Ishikawa (cell line): ENCODE measurements around the gene PPP2R2C.

ENCODE experiments used
- CEBPB ChIP-seq: IDR thresholded peaks from 2 replicates; pipeline ENCODE4 v1.6.1; 2012
- CREB1 ChIP-seq: IDR thresholded peaks from 2 replicates; pipeline ENCODE4 v1.6.1; 2012; ENCODE audit warnings: low read depth
- EGR1 ChIP-seq: IDR thresholded peaks from 2 replicates; pipeline ENCODE4 v1.6.1; 2012
- EP300 ChIP-seq: IDR thresholded peaks from 2 replicates; pipeline ENCODE4 v1.6.1; 2012; ENCODE audit warnings: borderline replicate concordance
- FOXM1 ChIP-seq: IDR thresholded peaks from 2 replicates; pipeline ENCODE4 v1.6.1; 2012; ENCODE audit warnings: low read depth, borderline replicate concordance
- NFIC ChIP-seq: IDR thresholded peaks from 2 replicates; pipeline ENCODE4 v1.6.1; 2012
- RAD21 ChIP-seq: IDR thresholded peaks from 2 replicates; pipeline ENCODE4 v1.6.1; 2012; ENCODE audit warnings: low read depth
- TAF1 ChIP-seq: IDR thresholded peaks from 2 replicates; pipeline ENCODE4 v1.6.1; 2012; ENCODE audit warnings: low read depth, mild to moderate bottlenecking
- TEAD4 ChIP-seq: IDR thresholded peaks from 2 replicates; pipeline ENCODE4 v1.6.1; 2012
- YY1 ChIP-seq: IDR thresholded peaks from 2 replicates; pipeline ENCODE4 v1.6.1; 2012; ENCODE audit warnings: low read depth
- ZBTB7A ChIP-seq: IDR thresholded peaks from 2 replicates; pipeline ENCODE4 v1.6.1; 2012; ENCODE audit warnings: low read depth
- TF ChIP-seq, protein P1 (sequence below): IDR thresholded peaks from 2 replicates; pipeline ENCODE4 v1.6.1; 2012
- TF ChIP-seq, protein P2 (sequence below): IDR thresholded peaks from 2 replicates; pipeline ENCODE4 v1.6.1; 2012; ENCODE audit warnings: low read depth, mild to moderate bottlenecking
- TF ChIP-seq, protein P3 (sequence below): IDR thresholded peaks from 2 replicates; pipeline ENCODE4 v1.6.1; 2012

DNA sequence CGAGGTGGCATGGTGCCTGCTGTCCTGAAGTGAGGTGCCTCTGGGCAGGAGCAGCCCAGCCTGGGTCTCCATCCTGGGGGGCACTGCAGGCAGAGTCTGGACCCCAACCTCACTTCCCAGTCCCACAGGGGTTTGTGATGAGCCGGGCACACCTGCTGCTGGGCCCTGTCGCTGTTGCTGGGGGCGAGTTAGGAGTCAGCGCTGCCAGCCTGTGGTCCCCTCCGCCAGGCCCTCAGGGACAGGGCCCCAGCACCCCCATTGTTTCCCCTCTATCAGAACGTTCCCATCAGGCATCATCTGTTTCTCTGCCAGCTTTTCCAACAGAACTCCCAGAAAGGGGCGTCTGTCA lies 179.3 kb downstream of the PPP2R2C start:
- TF ChIP-seq CREB1 (no peak), NFIC (no peak), CEBPB (no peak), TEAD4 (no peak), RAD21 (no peak), EP300 (no peak), YY1 (no peak), TAF1 (no peak), ZBTB7A (no peak), EGR1 (no peak), FOXM1 (no peak)
- TF ChIP-seq, protein P1, sequence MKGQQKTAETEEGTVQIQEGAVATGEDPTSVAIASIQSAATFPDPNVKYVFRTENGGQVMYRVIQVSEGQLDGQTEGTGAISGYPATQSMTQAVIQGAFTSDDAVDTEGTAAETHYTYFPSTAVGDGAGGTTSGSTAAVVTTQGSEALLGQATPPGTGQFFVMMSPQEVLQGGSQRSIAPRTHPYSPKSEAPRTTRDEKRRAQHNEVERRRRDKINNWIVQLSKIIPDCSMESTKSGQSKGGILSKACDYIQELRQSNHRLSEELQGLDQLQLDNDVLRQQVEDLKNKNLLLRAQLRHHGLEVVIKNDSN, result no peak
- TF ChIP-seq, protein P2, sequence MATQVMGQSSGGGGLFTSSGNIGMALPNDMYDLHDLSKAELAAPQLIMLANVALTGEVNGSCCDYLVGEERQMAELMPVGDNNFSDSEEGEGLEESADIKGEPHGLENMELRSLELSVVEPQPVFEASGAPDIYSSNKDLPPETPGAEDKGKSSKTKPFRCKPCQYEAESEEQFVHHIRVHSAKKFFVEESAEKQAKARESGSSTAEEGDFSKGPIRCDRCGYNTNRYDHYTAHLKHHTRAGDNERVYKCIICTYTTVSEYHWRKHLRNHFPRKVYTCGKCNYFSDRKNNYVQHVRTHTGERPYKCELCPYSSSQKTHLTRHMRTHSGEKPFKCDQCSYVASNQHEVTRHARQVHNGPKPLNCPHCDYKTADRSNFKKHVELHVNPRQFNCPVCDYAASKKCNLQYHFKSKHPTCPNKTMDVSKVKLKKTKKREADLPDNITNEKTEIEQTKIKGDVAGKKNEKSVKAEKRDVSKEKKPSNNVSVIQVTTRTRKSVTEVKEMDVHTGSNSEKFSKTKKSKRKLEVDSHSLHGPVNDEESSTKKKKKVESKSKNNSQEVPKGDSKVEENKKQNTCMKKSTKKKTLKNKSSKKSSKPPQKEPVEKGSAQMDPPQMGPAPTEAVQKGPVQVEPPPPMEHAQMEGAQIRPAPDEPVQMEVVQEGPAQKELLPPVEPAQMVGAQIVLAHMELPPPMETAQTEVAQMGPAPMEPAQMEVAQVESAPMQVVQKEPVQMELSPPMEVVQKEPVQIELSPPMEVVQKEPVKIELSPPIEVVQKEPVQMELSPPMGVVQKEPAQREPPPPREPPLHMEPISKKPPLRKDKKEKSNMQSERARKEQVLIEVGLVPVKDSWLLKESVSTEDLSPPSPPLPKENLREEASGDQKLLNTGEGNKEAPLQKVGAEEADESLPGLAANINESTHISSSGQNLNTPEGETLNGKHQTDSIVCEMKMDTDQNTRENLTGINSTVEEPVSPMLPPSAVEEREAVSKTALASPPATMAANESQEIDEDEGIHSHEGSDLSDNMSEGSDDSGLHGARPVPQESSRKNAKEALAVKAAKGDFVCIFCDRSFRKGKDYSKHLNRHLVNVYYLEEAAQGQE, result no peak
- TF ChIP-seq, protein P3, sequence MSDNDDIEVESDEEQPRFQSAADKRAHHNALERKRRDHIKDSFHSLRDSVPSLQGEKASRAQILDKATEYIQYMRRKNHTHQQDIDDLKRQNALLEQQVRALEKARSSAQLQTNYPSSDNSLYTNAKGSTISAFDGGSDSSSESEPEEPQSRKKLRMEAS, result no peak
